GM18520 (cell line): ENCODE data around the gene RASGRP1.
"Not testable (repeated sequence)": the region's sequence is repeated elsewhere in the genome, so short reads cannot be mapped to it uniquely, and the experiment has no call there.

Source experiments
- ATAC-seq: cut with Tn5 transposase; IDR thresholded peaks from one replicate; pipeline ENCODE4 v1.9.1; 2021; ENCODE audit not compliant: unreplicated experiment

RASGRP1 gene

DNA sequence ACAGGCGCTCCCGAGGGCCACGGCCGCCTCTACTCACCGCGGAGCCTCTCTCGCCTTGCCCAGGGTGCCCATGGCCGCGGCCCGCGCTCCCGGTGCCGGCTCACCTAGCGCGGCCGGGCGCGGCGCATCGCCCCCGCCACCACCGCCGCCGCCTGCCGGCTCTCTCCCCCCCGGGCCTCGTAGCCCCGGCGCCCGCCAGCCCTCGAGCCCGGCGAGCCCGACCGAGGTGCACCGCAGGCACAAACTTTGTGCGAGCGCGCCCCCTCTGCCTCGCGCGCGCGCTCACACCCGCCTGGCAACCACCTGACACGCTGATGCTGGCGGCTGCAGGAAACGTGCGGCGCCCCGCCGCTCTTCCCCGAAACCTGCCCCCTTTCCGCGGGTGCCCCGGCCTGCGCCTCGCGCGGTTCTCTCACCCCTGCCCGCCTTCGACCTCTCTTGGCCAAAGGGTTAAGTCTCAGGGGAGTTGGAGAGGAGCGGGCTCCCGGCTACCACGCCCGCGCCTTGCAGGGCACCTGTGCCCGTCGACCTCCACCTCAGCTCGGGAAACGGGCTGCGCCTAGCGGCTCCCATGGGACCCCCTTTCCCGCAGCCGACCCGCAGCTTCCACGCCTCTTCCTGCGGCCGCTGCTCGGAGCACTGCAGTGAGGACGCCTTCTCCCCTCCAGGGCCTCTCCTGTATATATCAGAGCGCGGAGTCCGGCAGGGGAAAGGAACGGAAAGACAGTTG, at the start of gene RASGRP1:
Gene RASGRP1, minus strand, starts transcription at position 258 of the 730 bp plus-strand sequence. Its CDS starts 186 bp downstream, at position 72.
- peak; percentile 50 for ATAC-seq

DNA sequence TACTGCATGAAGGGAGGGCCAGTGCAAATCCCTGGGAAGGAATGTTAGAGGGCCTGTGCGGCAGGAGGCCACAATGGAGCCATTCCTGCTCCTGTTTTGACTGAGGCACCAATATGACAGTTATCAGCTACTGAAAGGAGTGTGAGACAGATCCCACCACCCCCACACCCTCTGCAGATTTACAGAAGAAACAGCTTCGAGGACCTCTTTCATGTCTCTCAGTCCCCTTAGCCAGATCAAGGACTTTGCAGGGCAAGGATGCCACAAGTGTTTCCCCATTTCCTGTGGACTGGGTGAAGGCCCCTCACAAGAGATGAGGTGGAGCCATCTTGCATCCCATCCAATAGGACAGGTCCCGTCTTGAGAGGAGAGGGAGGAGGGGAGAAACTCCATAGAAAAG, 48.5 kb upstream of the RASGRP1 start:
- ATAC-seq = no peak

DNA sequence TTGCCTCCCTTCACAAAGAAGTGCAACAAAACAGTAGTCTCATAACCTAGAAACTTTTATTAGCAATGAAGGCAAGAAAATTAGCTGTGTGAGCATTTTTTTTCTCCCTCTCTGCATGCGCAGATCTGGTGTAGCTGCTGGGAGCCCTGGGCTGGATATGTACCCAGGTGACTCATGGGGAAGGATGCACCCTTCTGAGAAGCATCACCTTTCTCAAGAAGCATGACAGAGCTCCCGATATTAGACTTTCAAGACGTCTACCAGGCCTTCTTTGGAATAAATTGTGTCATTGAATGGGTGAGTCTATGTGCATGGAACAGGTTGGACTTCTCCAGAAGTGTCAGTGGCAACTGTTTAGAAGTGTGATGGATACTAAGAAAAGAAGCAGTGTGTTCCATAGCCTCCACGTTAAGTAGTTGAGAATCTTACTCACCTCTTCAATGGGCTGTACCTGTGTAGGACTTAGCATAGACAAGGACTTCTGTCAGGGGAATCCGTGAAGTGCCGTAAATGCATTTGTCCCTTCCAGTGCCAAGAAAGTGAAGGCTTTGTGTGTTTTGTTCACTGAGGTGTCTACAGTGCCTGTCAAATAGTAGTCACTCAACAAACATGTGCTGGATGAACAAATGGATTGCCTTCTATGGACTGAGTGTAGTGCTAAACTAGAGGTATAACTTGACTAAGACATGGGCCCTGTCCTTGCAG, 47.7 kb upstream of the RASGRP1 start:
- no peak for ATAC-seq

DNA sequence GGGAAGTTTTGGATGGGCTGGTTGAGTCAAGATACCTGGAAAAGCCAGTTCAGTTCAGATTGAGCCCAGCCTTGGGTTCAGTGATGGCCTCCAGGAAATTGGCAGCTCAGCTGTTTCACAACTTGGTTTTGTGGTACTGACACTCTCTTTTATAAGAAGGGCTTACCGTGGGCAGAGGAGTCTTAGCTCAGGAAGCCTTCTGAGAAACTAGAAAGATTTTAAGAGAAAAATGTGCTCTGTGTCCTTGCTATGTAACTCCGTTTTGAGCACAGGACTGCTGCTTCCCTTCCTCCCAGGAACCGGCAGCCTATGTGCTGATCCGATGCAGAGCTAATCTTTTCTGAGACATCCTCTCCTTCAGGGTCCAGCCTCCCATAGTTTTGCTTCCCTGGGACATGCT, 46.6 kb upstream of the RASGRP1 start:
- no peak for ATAC-seq

DNA sequence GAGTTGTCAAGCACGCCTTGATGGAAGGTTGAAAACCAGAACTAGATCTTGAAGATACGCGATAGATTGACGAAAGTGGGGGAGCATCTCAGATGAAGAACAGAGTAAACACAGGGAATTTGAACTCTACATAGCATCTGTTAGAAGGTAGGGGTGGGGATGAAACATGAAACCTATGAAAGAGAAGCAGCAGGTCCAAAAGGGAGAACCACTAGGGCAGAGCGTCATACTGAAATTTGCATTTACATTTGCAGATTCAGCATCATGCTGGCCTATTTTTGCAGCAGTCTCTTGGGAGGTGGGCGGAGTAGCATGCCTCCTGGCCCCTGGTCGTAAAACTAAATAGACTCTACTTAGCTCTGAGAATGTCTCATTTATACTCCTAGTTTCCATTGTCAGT, 46.1 kb upstream of the RASGRP1 start:
- ATAC-seq = no peak

DNA sequence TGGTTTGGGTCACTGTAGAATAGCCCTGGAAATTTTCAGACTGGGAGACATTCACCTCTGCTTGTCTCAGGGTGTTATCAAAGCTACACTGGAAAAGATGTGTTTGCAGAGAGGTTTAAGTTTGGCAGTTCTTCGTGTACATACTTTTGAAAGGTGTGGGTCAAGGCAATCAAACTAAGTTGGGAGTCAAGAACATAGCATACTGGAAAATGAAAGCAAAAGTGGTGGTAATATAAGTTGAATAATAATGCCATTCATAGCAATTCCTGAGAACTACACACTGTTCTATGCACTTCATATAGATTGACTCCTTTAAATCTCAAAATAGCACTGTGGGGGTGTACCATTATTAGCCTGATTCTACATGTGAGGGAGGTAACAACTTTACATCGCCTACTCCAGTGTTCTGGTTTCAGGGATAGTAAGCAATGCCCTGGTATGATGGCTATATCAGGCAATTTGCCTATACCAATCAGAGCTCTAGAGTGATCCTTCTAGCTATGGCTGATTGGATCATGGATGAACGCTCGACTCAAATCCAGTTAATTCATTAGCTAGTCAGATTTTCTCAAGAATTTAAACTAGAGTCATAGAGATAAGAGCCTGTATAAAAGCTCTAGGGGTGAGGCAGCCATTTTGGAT, 44.6 kb upstream of the RASGRP1 start:
- ATAC-seq = no peak

DNA sequence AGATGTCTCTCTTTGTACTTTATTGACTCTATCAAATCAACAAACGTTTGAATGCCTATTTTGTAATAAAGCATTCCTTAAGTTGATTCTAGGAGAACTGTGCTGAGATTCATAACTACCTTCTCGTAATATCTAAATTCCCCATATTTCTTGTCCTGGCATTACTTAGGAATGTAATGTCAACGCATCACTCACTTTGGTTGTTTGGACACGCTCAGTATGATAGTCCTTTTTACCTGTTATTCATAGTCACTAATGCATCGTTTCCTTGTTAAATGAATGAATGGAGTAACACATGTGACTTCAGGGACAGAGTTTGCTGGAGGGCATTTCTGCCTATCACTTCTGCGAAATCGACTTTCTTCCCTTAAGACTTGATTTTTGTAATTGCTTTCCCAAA, 44.1 kb upstream of the RASGRP1 start:
- ATAC-seq = no peak

DNA sequence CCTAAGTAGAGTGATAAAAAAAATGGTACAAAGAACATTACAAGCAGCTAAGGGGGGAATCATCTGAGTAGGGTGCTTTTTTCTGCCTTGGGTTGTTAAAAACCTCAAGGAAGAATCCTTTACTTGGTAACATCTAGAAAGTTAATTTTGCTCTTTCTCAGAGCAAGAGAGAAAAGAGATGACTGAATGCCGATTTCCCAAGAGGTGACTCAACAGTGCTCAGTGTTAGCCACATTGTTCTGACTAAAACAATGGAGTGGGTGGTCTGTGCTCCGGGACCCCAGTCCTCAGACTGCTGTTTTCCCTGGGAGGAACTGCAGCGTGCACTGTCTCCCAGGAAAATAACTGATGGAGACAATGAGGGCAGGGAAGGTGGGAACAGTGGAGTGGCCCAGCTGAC, 41.1 kb upstream of the RASGRP1 start:
- ATAC-seq = no peak

DNA sequence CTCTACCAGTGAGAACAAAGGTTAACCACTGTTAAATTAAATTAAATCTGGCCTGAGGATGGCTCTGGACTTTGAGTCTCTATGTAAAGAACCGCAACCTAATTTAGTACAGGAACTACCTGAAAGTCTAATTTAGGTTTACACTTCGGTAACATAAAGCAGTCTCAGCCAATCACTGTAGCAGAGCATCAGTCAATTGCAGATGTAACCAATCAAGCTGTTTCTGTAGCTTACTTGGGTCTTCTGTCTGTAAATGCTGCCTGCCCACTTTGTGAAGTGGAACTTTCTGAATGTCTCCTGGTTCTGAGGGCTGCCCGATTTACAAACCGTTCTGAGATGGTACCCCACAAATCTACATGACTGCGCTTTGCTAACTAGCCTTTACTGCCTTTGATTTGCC, 39.1 kb upstream of the RASGRP1 start:
- ATAC-seq = no peak

DNA sequence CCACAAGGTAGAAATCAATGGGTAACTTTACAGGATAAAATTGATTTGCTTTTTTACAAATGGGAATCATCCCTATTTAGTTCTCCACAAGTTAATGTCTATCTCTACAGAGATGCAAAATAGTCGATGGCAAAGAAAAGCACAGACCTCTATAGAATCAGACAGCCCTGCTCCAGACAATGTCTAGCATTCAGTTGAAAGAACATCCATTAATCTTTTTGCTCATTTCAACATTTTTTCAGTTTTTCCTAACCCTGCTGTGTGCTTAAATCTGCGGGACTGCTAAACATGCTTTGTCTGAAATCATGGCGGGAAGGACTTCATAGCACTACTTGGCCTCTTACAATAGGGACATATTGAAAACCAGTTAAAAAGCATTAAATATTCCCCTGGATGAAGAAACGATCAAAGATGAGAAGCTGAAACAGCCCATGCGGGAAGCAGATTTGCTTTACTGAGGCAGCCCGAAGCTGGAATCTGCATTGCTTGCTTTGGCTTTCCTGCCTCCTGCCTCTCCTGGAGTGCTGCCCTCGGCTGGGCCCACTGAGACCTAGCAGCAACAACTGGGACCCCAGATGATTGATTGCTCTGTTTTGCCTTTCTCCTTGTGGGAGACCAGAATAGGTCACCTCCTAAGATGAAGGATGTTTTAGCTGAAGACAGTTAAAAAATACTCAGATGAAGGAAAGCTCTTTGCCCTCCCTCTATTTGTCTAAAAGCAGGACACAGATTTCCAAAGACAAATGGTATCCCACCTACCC, 38.5 kb upstream of the RASGRP1 start:
- ATAC-seq = no peak

DNA sequence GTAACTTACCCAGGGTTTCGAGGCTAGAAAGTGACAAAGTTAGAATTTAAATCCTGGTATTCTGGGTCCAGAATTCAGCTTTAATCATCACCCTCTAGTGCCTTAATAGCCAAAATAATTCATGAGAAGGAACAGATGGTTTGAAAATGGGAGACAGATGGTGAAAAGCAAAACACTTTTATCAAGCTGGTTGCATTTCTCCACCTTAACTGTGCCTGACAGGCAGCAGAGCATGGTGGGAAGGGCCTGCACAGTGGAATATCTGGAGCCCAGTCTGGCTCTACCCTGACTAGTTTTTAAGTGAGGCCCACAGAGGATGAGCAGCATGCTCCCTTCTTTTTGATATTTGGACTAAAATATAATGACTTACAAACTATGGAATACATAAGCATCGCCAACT, 35.6 kb upstream of the RASGRP1 start:
- no peak for ATAC-seq

DNA sequence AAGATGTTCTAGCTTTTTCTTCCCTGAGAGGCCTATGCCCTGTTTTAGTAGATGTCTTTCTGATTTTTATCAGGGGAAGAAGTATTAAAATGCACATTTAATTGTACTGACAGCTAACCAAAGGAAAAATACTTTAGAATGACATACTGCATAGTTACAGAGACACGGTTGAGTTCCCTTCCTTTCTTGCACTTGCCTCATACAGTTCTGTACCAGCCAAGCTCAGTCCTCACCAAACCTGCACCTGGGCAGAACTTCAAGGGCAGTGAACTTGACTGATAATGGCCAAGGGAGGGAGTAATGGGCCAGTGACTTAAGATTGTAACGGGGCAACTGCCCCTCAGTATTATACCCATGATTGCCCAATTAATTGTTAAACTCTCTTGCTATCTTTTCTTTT, 34.1 kb upstream of the RASGRP1 start:
- ATAC-seq = no peak

DNA sequence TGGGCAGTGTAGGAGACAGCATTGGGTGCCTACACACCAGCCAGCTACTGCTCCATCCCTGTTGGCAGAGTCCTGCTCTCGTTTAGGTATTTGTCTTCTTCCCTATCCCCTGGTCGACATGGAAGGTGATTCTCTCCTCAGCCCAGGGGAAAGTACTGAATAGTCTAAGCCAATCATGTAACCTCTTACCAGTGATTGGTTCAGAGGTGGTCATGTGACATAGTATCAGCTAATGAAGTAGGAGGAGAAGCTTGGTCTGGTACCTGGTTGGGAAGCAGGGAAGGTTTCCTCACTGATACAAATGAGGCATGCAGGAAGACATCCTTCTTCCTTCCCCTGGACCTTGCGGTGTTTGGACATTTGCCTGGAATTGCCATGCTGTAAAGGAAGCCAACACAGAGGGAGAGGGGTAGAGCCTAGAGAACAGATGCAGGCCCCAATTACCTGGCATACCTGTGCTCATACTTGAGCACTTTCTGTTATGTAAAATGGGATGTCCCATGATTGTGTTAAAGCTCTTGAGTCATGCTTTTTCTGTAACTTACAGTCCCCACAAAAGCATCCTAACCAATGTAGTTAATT, 32.7 kb upstream of the RASGRP1 start:
- ATAC-seq = no peak

DNA sequence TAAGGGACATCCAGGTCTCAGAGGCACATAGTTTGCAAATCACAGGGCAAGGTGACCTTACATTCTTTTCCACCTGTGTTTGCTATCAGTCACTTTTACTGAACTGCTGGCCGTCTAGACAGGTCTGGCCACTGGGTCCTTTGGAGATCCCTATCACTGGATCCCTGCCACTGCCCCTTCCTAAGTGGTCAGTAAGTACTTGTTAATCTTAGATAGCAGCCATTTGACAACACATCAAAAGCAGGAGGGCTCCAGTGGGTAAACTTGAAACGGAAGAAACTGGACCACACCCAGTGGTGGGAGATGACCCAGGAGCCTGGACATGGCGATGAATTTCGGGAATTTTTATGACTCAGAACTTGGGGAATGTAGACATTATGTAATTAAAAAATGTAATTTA, 28.9 kb upstream of the RASGRP1 start:
- ATAC-seq = no peak

DNA sequence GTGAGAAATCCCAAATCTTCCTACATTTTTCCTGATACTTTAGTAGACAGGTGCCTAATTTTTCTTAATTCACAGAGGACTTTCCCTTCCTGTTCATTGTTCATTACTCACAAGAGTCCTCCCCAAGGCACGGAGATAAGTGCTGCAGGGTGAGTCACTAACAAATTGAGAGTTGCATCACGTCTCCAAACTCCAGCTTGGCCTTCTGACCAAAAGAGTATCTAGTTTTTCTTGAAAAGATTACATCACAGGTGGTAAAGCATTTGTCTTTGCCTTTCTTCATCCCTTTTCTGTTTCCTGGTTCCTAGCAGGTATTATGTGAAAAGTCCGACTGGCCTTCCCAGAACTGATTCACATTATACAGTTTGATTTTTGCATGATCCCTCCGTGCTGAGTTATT, 24.9 kb upstream of the RASGRP1 start:
- no peak for ATAC-seq

DNA sequence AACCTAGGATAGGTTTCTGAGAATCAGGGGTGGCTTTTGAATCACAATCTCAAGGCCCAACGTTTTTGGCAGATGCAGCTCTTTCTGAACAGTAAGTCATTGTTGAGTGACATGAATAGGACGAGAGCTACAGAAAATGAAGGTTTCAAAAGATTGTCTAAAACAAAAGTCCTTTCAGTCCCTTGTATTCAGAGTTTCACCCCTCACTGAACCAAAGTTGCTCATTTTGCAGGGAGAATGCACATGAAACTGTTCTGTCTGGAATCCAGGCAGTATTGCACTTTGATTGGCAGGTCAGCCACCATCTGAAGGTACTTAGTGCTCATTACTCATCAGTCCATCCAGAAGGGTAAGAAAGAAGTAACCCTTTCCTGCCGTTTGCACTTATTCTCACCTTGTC, 24.1 kb upstream of the RASGRP1 start:
- no peak for ATAC-seq

DNA sequence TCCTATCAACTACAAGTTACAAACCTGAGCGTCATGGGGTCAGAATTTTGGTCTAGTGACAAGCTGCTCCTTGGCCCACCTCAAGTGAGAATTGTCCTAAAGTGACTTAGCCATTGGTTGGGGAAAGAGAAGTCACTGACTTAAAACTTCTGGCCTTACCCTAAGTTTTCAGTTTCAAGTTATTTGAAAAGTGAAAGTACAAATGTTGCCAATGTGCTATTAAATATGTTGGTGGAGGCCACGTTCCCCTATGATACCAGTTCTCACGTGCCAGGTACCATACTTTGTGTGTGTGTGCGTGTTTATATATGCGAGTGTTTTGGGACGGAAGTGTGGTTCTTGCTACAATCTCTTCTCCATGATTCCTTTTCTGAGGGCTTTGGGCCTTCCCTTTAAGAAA, 22.6 kb upstream of the RASGRP1 start:
- no peak for ATAC-seq

DNA sequence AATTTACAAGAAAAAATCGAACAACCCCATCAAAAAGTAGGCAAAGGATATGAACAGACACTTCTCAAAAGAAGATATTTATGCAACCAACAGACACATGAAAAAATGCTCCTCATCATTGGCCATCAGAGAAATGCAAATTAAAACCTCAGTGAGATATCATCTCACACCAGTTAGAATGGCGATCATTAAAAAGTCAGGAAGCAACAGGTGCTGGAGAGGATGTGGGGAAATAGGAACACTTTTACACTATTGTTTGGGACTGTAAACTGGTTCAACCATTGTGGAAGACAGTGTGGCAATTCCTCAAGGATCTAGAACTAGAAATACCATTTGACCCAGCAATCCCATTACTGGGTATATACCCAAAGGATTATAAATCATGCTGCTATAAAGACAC, 21.4 kb upstream of the RASGRP1 start:
- not testable (repeated sequence) for ATAC-seq

DNA sequence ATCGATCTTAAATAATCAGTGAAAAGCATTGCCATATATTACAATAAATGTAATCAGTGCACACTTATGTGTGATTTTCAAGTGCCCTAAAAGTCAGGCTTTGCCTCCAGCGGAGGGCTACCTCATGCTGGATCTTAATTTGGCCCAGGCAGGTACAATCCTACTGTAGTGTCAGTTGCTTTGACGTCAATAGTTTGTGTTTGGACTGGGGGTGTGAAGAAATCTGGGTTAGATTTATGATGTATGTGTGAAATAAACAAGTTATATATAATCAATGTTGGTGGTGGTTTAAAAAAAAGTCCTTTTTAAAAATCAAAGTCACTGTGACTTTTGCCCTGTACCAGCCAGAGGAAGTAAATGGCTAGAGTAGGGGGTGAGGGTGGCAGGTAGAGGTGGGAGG, 14.0 kb upstream of the RASGRP1 start:
- no peak for ATAC-seq

DNA sequence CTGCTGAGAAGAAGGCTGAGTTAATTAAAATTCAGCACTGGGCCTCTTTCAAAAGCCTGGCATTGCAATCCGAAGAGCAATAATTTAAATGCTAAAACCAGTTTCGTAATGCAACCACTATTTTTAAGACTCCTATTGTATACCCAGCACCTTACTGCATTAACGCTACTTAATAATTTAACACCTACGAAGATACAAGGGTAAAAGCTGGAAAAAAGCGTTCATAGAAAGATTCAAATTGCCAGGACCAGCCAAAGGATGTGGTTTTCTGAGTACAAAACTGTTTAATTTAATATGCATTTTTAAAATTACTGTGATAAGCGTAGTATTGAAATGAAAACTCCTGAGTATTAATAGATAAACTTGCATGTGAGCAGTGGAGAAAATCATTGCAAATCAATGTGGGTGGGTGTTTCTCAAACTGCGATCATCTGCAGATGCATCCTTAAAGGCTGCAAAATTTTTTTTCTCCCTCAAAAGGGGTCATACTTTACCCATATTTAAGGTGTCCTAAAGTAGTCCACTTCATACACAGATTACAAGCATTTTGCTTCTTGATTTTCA, 12.9 kb upstream of the RASGRP1 start:
- ATAC-seq = no peak

DNA sequence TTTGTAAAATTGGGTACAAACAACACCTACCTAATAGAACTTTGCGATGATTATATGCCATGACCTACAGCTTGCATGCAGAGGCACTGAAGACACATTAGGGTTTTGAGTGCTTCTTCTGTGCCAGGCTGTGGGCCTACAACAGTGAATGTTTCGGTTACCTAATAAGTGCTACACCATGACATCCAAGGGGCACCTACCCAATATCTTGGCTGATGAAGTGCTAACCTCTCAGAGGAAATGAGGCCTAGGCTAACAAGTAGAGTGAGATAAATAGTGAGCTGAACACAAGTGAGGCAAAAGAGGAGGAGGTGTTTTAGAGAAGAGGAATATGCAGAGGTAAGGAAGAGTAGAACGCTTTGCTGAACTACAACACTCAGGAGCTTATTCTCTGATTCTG, 12.2 kb upstream of the RASGRP1 start:
- no peak for ATAC-seq
